Measurements from ENCODE around the gene CCL24. TPM values are rescaled to one million over a fixed set of nuclear protein-coding genes. Genes with fewer than 3 reads are reported as not detected.

Gene CCL24
- total RNA-seq, 4 donors from 2014 or later = 2.2 to 9.3 TPM; not detected in 2

DNA sequence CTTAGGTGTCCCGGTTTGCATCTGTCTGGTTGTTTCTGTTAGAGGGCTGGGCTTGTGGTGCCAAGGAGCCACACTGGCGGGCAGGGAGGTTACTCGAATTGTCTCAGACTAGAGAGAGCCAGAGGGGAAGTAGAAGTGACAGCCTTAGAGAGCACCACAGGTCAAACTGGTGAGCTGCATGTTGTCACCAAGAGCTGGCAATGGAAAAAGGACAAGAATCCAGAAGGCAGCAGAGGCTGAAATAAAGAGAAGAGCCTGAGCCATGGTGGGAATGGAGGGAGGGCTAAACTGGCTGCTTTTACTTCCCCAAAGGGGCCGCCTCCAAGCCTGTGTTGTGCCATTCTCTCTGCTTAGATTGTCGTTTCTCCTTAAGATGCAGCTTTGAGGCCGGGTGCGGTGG, 34.1 kb upstream of the CCL24 start:
- TF ChIP-seq, protein P1, sequence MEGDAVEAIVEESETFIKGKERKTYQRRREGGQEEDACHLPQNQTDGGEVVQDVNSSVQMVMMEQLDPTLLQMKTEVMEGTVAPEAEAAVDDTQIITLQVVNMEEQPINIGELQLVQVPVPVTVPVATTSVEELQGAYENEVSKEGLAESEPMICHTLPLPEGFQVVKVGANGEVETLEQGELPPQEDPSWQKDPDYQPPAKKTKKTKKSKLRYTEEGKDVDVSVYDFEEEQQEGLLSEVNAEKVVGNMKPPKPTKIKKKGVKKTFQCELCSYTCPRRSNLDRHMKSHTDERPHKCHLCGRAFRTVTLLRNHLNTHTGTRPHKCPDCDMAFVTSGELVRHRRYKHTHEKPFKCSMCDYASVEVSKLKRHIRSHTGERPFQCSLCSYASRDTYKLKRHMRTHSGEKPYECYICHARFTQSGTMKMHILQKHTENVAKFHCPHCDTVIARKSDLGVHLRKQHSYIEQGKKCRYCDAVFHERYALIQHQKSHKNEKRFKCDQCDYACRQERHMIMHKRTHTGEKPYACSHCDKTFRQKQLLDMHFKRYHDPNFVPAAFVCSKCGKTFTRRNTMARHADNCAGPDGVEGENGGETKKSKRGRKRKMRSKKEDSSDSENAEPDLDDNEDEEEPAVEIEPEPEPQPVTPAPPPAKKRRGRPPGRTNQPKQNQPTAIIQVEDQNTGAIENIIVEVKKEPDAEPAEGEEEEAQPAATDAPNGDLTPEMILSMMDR (IDR thresholded peaks at IDR 0.05; ENCODE audit: low read depth) = no peak

DNA sequence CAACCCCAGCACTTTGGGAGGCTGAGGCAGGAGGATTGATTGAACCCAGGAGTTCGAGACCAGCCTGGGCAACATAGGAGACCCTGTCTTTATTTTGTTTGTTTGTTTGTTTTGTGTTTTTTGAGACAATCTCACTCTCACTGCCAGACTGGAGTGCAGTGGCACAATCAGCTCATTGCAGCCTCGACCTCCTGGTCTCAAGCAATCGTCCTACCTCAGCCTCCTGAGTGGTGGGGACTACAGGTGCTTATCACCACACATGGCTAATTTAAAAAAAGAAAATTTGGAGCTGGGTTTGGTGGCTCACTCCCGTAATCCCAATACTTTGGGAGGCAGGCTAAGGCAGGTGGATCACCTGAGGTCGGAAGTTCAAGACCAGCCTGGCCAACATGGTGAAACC, 30.6 kb upstream of the CCL24 start:
- TF ChIP-seq, protein P1 (IDR thresholded peaks at IDR 0.05; ENCODE audit: low read depth) = no peak

DNA sequence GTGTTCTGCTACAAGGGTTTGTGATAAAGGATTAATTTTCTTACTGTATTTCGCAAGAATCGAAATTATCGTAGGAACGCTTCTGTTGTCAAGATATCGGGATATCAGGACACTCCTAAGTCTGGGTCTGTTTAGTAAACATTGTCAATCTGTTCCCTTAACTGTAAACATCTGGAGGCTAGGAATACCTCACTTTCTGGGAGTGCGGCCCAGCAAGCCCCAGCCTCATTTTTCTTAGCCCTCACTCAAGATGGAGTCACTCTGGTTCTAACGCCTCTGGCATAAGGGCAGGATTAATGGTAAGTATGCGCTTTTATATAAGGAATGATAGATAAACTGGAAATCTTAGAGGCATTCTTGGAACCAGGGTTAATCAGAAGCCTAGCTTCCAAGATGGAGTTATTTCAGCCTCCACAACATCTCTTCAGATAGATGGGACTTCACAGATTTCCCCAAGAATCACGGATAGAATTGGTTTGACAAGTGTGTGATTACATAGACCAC, 30.1 kb upstream of the CCL24 start:
- TF ChIP-seq, protein P1 (IDR thresholded peaks at IDR 0.05; ENCODE audit: low read depth) = no peak

DNA sequence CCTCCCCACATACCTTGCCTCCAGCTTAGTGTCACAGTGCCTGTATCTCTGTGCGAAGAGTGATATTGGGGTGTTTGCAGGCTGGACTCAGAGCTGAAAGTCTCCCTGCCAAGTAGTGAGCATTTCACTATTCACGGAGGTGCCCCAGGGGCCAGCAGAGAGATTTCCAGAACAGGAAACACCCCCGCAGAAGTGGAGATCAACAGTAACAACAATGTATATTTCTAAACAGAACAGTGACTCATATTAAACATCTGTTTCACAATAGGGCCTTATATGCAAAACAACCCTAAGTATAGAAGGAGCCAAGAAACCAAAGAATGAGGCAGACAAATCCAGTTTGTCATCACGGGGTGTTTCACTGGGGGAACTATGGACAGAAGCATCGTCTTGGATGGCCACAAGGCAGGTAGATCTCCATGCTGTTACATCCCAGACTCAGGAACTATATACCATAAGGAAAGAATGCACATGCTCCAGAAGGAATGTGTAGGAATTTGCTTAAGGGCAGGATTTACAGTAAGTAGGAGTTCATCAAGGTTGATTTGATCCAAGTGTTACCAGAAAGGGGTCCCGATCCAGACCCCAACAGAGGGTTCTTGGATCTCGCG, 29.3 kb upstream of the CCL24 start:
- TF ChIP-seq, protein P1 (IDR thresholded peaks at IDR 0.05; ENCODE audit: low read depth) = no peak

DNA sequence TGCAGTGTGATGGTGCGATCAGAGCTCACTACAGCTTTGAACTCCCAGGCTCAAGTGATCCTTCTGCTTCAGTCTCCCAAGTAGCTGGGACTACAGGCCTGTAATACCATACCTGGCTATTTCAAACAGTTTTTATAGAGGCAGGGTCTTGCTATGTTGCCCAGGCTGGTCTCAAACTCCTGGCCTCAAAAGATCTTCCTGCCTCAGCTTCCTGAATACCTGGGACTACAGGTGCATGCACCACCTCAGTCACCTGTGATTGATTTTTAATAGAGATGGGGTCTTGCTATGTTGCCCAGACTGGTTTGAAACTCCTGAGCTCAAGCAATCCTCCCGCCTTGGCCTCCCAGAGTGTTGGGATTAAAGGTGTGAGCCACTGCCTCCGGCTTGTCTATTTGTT, 26.4 kb upstream of the CCL24 start:
- TF ChIP-seq, protein P1 (IDR thresholded peaks at IDR 0.05; ENCODE audit: low read depth) = no peak

DNA sequence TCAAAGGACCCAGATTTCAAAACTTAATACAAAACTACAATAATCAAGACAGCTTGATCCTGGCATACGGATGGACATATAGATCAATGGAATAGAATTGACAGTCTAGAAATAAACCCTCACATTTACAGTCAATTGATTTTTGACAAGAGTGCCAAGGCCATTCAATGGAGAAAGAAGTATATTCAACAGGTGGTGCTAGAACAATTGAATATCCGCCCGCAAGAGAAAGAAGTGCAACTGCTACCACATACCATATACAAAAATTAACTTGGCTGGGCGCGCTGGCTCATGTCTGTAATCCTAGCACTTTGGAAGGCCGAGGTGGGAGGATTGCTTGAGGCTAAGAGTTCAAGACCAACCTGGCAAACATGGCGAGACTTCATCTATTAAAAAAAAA, 23.2 kb upstream of the CCL24 start:
- TF ChIP-seq, protein P1 (IDR thresholded peaks at IDR 0.05; ENCODE audit: low read depth) = no peak

DNA sequence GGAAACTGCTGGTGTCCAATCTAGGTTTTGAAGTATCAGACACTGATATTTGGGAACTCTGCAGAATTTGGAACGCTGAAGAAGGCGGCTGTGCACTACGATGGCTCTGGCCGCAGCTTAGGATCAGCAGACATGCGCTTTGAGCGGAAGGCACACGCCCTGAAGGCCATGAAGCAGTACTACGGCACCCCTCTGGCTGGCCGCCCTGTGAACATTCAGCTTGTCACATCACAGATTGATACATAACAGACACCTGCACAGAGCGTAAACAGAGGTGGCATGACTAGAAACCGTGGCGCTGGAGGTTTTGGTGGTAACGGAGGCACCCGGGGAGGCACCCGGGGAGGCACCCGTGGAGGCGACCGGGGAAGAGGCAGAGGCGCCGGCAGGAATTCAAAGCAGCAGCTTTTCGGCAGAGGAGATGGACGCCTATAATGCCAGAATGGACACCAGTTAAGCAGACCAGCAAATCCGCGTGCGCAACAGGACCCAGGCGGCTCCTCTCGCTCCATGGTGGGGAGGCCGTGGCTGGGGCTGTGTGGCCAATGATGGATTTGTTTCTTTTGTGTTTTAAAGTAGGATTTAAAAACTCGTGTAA, 22.2 kb upstream of the CCL24 start:
- TF ChIP-seq, protein P1 (IDR thresholded peaks at IDR 0.05; ENCODE audit: low read depth) = no peak
